MCF 10A (cell line): Measurements from ENCODE around the gene BAIAP2L1. TPM values are rescaled to one million over a fixed set of nuclear protein-coding genes. Genes with fewer than 3 reads are reported as not detected.

ENCODE experiments used
- BruUV-seq: library from RNA; stranded (reverse); fragments of 400-500 nt; replicated peaks from 2 replicates; lab custom pipeline; 2021; lab: Mats Ljungman, UMichigan
- CTCF ChIA-PET: fragments of 300-600 bp; sonication (Branson Sonifier 250); formaldehyde crosslinking; extraction: SDS; loops from one replicate; lab custom pipeline; 2021; ENCODE audit warnings: antibody characterized with exemption, inconsistent platforms; lab: Yijun Ruan, JAX
- POLR2A ChIA-PET: fragments of 300-600, 350-650 bp; sonication (Branson Sonifier 250); formaldehyde crosslinking; extraction: SDS; loops from one replicate; lab custom pipeline; 2020; ENCODE audit warnings: antibody characterized with exemption, inconsistent platforms; lab: Yijun Ruan, JAX
- DNase-seq: peaks from one replicate; pipeline ENCODE4 v3.0.0-alpha.2; 2018; ENCODE audit not compliant: unreplicated experiment
- H3K27ac Mint-ChIP-seq: one replicate; pipeline ENCODE4 v1.8.0; 2022; ENCODE audit warnings: mild to moderate bottlenecking, low read depth, mixed read lengths; ENCODE audit not compliant: unreplicated experiment
- H3K27me3 Mint-ChIP-seq: one replicate; pipeline ENCODE4 v1.8.0; 2022; ENCODE audit warnings: mixed read lengths; ENCODE audit not compliant: insufficient read depth, unreplicated experiment
- H3K36me3 Mint-ChIP-seq: one replicate; pipeline ENCODE4 v1.8.0; 2022; ENCODE audit warnings: mild to moderate bottlenecking, moderate library complexity, mixed read lengths; ENCODE audit not compliant: insufficient read depth, unreplicated experiment
- H3K4me1 Mint-ChIP-seq: one replicate; pipeline ENCODE4 v1.8.0; 2022; ENCODE audit warnings: mixed read lengths; ENCODE audit not compliant: insufficient read depth, unreplicated experiment
- H3K4me3 Mint-ChIP-seq: one replicate; pipeline ENCODE4 v1.8.0; 2022; ENCODE audit warnings: mild to moderate bottlenecking, moderate library complexity, mixed read lengths; ENCODE audit not compliant: unreplicated experiment
- H3K9me3 Mint-ChIP-seq: one replicate; pipeline ENCODE4 v1.8.0; 2022; ENCODE audit warnings: mixed read lengths; ENCODE audit not compliant: unreplicated experiment
- intact Hi-C: fragments of 100-400 bp; cut with micrococcal nuclease; formaldehyde crosslinking; loops from 2 replicates; pipeline ENCODE4 v1.14.1; 2022
- total RNA-seq: library from RNA; stranded (reverse); gene quantifications from 2 replicates; pipeline ENCODE4 v1.2.3, GENCODE V29; 2022
- TF ChIP-seq, protein P1 (sequence below): fragments of 200-600 bp; IDR thresholded peaks from one replicate; pipeline ENCODE4 v1.8.0; 2022; ENCODE audit warnings: antibody characterized with exemption, mild to moderate bottlenecking; ENCODE audit not compliant: unreplicated experiment

Gene BAIAP2L1
- total RNA-seq, 1 experiment from 2014 or later, result 60.2 TPM

GRCh38 chr7:98334081-98334480 is 66.8 kb downstream of the BAIAP2L1 start:
- POLR2A ChIA-PET, result interaction anchor here (0.8 kb wide), 1 partner anchor 23 kb away, joined by 3 read pairs; no protein-coding TSS in a partner anchor
- Mint-ChIP-seq H3K27me3 (no peaks in the 10 kb centered on the region), H3K4me1 (peaks cover 11% of the 10 kb centered on the region), H3K9me3 (peaks cover 8% of the 10 kb centered on the region), H3K36me3 (peaks cover 17% of the 10 kb centered on the region), H3K27ac (no peak overlapping the region), H3K4me3 (no peak overlapping the region)
- intact Hi-C loops, result no loop called here
- TF ChIP-seq, protein P1, sequence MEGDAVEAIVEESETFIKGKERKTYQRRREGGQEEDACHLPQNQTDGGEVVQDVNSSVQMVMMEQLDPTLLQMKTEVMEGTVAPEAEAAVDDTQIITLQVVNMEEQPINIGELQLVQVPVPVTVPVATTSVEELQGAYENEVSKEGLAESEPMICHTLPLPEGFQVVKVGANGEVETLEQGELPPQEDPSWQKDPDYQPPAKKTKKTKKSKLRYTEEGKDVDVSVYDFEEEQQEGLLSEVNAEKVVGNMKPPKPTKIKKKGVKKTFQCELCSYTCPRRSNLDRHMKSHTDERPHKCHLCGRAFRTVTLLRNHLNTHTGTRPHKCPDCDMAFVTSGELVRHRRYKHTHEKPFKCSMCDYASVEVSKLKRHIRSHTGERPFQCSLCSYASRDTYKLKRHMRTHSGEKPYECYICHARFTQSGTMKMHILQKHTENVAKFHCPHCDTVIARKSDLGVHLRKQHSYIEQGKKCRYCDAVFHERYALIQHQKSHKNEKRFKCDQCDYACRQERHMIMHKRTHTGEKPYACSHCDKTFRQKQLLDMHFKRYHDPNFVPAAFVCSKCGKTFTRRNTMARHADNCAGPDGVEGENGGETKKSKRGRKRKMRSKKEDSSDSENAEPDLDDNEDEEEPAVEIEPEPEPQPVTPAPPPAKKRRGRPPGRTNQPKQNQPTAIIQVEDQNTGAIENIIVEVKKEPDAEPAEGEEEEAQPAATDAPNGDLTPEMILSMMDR, result no peak
- no peak for DNase-seq
- no TSS peak for BruUV-seq
- CTCF ChIA-PET, result interaction anchor here (0.6 to 1.1 kb wide), 3 partner anchors 68 to 86 kb away, joined by 3 to 5 read pairs (median 4); no protein-coding TSS in a partner anchor

DNA sequence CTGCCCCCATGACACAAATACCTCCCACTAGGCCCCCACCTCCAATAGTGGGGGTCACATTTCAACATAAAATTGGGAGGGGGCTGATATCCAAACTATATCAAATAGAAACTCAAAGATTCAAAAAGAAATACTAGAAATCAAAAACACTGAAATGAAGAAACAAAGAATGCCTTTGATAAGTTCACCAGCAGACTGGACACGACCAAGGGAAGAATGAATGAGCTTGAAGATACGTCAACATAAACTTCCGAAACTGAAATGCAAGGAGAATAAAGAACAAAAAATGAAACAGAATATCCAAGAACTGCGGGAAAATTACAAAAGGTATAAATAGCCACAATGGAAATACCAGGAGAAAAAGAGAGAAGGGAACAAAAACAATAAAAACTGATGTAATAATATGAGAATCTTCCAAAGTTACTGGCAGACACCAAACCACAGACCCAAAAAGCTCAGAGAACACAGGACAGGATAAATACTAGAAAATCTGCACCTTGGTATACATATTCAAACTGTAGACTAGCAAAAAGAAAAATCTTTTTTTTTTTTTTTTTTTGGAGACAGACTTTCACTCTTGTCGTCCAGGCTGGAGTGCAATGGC is 69.9 kb downstream of the BAIAP2L1 start:
- TF ChIP-seq, protein P1, result no peak
- intact Hi-C loops, result no loop called here
- no peak overlapping the region for H3K4me3 Mint-ChIP-seq
- POLR2A ChIA-PET, result interaction anchor here (0.7 to 1.0 kb wide), 2 partner anchors 21 to 70 kb away, joined by 3 read pairs; no protein-coding TSS in a partner anchor
- H3K27ac Mint-ChIP-seq, result no peak overlapping the region
- H3K4me1 Mint-ChIP-seq, result peaks cover 17% of the 10 kb centered on the region
- no peak for DNase-seq
- H3K9me3 Mint-ChIP-seq, result peaks cover 8% of the 10 kb centered on the region
- no TSS peak for BruUV-seq
- CTCF ChIA-PET, result no interaction called here
- no peaks in the 10 kb centered on the region for H3K27me3 Mint-ChIP-seq
- peaks cover 13% of the 10 kb centered on the region for H3K36me3 Mint-ChIP-seq

DNA sequence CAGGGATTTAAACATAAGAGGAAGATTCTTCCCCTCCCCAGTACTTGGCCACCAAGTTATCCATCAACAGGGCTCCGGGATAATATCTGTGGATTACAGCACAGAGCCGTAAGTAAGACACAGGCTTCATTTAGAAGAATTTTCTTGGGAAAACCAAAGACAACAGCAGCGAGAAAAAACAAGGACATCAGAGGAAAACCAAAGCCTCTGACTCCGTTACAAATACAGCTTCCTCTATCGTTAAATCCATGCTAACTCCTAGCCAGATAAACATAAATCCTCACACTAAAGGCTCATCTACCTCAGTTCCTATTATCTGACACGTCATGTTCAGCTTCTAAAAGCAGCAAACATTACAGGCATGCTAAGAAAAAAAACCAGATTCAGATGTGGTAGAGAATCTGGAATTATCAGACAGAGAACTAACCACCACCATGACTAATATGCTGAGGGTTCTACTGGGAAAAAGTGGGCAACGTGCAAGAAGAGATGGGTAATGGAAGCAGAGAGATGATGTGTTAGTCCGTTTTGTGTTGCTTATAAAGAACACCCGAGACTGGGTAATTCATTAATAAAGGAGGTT is 71.0 kb downstream of the BAIAP2L1 start:
- Mint-ChIP-seq H3K9me3 (peaks cover 8% of the 10 kb centered on the region), H3K4me1 (peaks cover 17% of the 10 kb centered on the region), H3K4me3 (no peak overlapping the region), H3K27ac (no peak overlapping the region), H3K36me3 (peaks cover 13% of the 10 kb centered on the region), H3K27me3 (no peaks in the 10 kb centered on the region)
- no peak for DNase-seq
- TF ChIP-seq, protein P1, result no peak
- POLR2A ChIA-PET, result interaction anchor here (0.6 kb wide), 1 partner anchor 45 kb away, joined by 3 read pairs; no protein-coding TSS in a partner anchor
- CTCF ChIA-PET, result interaction anchor here (1.0 kb wide), 1 partner anchor 43 kb away, joined by 3 read pairs; no protein-coding TSS in a partner anchor
- intact Hi-C loops, result no loop called here
- BruUV-seq, result no TSS peak

GRCh38 chr7:98329100-98329790 is 71.6 kb downstream of the BAIAP2L1 start:
- POLR2A ChIA-PET, result interaction anchor here (0.6 kb wide), 1 partner anchor 25 kb away, joined by 3 read pairs; no protein-coding TSS in a partner anchor
- no peak overlapping the region for H3K27ac Mint-ChIP-seq
- peaks cover 8% of the 10 kb centered on the region for H3K9me3 Mint-ChIP-seq
- intact Hi-C loops, result no loop called here
- no TSS peak for BruUV-seq
- TF ChIP-seq, protein P1, result no peak
- H3K4me3 Mint-ChIP-seq, result no peak overlapping the region
- CTCF ChIA-PET, result interaction anchor here (1.0 kb wide), 1 partner anchor 43 kb away, joined by 3 read pairs; no protein-coding TSS in a partner anchor
- peaks cover 13% of the 10 kb centered on the region for H3K36me3 Mint-ChIP-seq
- H3K4me1 Mint-ChIP-seq, result peaks cover 17% of the 10 kb centered on the region
- DNase-seq, result no peak
- no peaks in the 10 kb centered on the region for H3K27me3 Mint-ChIP-seq
